HG02938 (cell line): ENCODE measurements around the gene MLANA.
"Not testable (repeated sequence)": the region's sequence is repeated elsewhere in the genome, so short reads cannot be mapped to it uniquely, and the experiment has no call there.

Experiments
- ATAC-seq: cut with Tn5 transposase; IDR thresholded peaks from one replicate; pipeline ENCODE4 v1.9.1; 2021; ENCODE audit warnings: mild to moderate bottlenecking, moderate library complexity; ENCODE audit not compliant: unreplicated experiment

MLANA gene

DNA sequence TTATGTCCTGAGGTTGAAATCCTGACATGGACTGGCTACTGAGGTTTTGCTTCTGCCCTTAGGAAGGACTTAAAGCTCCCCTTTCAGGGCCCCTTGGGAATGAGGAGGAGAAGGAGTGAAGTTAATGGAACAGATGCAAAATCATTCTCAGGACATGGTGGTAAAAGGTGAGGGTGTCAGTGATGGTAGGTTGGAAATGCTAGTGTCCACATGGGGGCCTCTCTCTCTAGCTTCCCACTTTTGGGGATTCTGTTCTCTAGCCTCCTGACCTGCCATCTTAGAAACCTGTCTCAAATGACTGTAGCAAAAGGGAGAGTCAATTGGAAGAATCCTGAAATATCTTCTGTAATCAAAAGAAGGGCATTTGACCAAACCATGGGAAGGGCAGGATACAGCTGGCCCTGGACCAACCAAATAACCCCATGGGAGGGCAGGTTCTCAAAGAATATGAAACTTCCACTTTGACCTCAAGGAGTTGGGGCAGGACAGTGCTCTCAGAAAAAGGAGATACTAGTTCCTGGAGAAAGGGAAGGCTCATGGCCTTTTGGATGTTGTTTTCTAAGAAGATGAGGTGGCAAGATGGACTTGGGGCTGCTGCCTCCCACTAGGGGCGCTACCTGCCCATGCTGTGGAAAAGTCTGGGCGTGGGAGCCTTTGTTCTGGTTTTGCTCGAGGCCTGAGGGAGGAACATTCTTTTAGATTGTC, 21.2 kb upstream of the MLANA start:
- ATAC-seq = no peak

DNA sequence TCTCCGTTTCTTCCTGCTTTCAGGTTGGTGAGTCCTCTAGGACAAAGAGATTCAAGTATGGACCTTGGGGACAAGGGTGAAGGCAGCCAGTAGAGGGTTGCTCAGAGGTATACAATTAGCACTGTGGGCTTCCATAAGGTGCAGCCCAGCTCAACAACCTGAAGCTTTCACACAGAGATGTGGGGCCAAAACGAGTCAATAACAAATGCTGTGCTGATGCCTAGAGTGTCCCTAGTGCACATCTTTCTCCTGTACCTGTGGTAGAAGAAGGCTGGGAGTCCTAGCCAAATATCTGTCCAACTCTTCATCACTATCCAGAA, 20.7 kb upstream of the MLANA start:
- ATAC-seq = no peak

DNA sequence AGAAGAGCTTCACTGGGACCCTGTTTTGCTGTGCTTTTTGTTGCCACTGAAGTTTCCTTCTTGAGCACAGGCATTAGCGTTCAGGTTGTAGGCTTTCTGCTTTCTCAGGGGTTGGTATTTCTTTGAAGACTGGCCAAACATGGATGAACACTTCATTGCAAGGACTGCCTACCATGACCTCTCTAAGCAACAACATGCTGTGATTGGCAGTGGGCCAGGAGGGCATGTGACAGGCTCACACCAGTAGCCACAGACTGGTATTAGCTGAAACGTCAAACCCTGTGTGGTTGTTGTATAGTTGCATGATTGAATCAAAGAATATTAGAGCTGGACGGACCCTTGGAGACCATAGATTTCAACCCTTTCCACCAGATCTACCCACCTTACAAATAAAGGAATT, 20.0 kb upstream of the MLANA start:
- ATAC-seq = no peak

DNA sequence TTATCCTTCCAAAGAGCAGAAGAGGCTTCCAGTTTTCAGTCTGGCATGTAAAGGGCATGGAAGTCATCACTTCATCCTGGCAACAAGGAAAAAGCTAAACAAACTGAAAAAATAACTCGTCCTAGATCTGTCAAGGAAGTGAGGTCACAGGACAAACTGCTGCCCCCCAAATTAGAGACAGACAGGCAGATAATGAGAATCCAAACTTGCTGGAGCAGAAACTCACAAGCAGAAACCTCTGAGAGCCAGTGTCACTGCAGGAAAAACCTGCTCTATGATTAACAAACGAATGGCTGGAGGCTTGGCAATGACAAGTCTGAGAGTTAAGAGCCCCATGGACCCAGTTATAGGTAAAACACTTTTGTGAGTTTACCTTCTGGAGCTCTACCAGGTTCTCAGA, 18.9 kb upstream of the MLANA start:
- no peak for ATAC-seq

DNA sequence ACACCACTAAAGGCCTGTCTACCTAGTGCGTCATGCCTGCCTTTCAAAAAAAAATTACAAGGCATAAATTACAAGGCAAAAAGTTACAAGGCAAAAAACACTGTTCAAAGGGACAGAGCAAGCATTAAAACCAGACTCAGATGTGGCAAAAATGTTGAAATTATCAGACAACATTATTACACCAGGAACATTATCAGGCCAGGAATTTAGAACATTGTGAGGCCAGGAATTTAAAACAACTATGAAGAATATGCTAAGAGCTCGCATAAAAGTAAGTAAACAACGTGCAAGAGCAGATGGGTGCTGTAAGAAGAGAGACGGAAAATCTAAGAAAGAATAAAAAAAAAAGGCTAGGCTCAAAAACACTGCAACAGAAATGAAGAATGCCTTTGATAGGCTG, 18.2 kb upstream of the MLANA start:
- ATAC-seq = no peak

DNA sequence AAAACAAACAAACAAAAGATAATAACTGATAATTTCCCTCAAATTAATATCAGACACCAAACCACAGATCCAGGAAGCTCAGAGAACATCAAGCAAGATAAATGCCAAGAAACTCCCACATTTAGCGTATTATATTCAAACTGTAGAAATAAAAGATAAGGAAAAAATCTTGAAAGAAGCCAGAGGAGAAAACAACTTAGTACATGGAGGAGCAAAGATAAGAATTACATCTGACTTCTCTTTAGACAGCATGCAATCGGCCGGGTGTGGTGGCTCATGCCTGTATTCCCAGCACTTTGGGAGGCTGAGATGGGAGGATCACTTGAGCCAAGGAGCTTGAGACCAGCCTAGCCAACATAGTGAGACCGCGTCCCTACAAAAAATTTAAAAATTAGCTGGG, 17.2 kb upstream of the MLANA start:
- ATAC-seq = no peak

DNA sequence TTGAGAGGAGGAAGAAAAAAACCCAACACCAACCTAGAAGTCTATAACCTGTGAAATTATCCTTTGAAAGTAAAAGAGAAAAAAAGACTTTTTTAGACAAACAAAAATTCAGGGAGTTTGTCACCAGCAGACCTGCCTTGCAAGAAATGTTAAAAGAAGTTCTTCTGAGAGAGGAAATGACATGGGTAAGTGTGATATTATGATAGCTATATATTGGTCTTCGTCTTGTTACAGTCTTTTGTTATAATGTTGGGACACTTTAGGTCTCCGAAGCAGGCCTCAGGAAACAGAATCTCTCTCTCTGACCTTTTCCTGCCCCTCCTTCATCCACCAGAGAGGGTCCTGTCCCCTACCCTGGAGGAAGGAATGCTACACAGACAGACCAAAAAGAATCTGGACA, 16.6 kb upstream of the MLANA start:
- ATAC-seq = no peak

DNA sequence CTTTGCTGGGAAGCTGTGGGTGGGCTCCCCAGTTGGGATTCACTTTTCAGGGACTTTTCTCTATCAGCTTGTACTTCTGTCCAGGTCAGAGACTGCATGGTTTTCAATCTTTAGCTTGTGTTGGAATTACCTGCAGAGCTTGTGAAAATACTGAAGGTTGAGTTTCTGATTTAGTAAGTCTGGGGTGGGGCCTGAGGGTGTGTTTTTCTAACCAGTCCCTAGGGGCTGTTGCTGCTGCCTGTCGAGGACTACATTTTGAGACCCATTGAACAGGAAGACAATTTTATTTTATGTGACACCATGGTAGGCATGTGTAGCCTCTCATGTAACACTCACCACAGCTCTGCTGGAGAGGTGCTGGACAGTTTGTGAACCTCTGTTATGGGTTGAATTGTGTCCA, 14.7 kb upstream of the MLANA start:
- peak; percentile 61 for ATAC-seq

DNA sequence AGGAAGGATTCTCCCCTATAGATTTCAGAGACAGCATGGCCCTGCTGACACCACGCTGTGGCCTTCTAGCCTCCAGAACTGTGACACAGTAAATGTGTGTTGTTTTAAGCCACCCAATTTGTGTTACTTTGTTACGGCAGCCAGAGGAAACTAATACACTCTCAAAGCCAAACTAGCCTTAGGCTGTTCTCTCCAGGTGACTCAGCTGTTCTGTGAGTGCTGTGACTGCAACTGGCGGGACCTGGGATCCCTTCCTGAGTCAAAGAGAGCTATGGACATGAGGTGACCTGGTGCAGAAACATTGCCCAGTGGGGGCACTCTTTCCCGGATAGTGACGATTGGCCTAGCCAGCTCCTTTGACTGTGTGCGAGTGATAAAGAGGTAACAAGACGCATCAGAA, 14.0 kb upstream of the MLANA start:
- ATAC-seq = no peak

DNA sequence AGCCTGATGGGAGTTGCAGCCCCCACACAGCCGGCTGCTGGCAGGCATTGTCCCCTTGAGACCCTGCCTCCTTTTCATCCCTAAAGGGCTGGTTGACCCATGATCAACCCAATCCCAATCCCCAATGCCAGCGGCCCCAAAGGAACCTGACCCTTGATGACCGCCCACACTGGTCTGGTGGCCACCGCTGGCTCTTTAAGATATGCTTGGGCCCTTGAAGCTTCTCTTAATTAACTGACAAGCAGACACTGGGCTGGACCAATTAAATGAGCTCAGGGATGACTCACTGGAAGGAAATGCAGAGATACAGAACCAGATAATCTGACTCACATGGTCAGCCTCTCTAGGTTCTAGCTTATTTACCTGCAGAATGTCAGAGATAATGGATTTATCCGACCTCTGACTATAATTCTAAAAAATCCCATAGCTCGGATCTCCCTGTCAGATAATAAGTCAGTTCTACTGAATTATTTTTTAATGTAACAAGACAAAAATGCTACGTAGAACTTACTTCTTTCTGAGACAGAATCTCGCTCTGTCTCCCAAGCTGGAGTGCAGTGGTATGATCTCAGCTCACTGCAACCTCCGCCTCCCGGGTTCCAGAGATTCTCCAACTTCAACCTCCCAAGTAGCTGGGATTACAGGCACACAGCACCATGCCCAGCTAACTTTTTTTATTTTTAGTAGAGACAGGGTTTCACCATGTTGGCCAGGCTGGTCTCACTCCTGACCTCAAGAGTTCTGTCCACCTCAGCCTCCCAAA, 11.1 kb upstream of the MLANA start:
- no peak for ATAC-seq

DNA sequence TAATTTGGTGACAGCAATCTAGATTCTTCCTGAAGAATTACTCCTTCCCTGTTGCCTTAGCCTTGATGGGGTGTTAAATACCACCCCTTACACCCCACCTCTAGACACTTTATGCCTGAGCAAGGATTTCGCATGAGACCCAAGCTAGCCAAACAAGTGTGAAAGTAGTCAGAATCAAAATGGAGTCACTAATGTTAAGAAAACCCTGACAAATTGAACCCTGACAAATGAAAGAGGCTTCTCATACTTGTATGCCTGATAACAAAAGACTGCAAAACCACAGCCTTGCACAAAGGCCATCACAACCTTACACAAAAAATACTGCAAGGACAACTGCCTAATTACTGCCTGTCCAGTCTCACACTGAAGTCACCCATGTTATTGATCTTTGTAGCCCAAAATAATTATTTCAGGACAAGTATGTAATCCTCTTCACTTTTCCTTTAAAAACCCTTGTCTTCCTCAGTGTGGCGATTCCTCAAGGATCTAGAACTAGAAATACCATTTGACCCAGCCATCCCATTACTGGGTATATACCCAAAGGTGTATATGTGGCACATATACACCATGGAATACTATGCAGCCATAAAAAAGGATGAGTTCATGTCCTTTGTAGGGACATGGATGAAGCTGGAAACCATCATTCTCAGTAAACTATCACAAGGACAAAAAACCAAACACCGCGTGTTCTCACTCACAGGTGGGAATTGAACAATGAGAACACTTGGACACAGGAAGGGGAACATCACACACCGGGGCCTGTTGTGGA, 8.3 kb upstream of the MLANA start:
- not testable (repeated sequence) for ATAC-seq

DNA sequence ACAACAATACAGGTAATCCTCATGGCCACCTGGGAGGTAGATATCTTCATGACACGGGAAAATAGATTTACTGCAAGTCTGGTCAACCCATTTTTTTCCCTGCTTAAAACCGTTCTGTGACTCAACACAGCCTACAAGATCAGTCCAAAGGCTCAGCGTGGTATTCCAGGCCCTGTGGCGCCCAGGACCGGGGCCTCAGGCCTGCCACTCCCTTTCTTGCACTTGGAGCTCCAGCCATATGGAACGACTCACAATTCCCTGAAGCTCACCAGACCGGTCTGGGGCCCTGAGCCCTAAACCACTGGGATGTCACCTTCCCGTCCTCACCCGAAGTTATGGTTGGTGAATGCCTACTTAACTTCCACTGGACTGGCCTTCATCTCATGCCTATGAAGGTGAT, 6.5 kb upstream of the MLANA start:
- no peak for ATAC-seq

DNA sequence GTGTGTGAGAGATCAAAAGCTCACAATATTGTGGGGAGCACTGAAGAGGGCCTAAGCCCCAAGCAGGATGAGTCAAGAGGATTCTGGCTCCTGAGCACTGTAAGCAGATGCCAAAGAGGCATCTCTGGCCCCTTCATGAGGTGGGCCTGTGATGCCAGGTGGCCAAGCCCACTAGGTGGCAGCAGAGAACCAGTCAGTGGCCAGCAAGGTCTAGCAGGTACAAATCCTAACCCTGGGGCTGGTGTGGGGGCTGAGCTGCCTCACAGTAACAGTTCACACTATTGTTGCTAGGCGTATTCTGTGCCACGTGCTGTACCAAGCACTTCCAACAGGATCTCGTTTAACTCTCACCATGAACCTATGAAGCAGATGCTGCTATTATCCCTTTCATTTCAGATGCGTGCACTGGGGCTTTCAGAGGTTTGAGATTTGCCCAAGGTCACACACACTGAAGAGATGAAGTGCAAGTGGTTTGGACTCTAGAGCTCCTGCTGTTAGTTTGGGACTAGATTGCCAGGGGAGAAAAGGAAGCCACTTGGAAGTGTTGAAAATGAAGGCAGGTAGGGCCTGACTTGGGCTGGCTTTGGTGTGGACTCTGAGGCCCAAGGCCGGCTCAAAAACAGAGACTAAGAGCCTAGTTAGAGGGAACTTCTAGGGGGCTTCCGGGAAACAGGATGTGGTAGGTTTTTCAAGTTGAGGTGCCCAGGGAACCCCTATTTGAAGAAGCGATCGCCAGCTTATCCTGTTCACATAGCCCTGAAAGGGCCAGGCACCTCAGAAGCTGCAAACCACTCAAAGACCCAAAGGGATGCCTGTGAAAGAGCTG, 4.4 kb upstream of the MLANA start:
- peak; percentile 91 for ATAC-seq

DNA sequence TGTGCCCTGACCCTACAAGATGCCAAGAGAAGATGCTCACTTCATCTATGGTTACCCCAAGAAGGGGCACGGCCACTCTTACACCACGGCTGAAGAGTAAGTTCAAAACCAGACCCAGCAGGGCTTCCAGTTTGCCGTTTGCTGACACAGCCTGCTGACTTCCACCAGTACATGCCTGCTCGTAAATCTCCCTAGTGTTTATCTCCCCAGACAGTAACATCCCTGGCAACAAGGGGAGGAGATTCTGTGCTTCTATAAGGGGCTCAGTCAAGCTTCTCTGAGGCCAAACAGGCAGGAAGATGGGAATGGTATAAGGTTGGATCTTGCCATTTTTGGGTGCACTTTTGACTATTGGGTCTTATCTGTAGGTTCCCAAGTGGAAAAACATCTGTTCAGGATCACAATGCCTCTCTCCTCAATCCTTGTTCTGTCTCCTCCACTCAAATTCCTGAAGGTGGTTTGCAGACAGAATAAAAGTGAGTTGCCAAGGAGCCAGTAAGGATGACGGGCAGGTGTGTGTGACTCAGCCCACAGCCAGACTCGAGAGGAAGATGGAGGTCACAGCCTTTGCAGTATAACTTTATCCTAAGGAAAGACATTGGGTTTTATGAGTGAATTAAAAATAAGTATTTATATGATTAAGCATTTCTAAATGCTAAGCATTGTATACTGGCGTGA, 1.9 kb downstream of the MLANA start:
- ATAC-seq = no peak

DNA sequence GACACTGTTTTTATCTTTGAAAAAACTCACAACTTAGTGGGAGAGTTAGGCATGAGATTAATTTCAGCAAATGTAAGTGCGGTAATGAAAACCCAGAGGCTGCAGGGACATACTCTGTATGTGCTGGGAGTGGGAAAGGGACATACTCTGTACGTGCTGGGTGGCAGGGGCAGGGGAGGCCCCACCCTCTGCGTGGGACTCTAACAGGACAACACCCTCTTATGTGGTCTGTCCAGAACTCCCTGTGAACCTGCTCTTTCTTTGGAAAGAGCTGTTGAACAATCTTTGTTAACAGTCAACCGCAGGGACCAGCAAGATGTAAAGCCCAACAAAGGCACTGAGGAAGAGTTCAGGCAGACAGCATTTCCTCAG, 2.4 kb downstream of the MLANA start:
- ATAC-seq = no peak

DNA sequence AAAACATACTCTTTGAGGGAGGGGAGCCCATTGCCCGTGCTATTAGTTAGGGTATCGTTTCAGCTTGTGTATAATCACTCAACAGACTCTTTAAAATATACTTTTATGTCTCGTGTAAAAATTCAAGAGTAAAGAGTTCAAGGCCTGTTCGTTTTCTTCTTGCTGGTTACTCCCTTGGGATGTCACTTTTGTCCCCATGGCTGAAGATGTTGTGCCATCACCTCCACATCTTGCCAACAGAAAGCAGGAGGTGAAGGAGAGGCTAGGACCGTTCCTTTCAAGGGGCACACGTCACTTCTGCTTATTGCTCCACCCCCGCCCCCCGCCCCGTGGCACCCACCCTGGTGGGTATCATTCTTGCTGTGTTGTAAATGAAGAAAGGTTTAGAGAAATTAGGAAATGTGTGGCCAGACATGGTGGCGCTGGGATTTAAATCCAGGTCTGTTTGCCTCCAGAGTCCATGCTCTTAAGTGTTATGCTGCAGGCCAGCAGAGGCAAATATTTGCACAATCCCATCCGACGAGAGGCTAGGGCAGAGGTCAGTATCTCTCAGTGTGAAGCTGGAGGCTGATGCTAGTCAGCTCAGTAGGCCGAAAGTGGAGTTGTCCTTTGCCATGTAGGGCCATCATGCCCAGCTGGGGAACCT, 3.0 kb downstream of the MLANA start:
- ATAC-seq = no peak

DNA sequence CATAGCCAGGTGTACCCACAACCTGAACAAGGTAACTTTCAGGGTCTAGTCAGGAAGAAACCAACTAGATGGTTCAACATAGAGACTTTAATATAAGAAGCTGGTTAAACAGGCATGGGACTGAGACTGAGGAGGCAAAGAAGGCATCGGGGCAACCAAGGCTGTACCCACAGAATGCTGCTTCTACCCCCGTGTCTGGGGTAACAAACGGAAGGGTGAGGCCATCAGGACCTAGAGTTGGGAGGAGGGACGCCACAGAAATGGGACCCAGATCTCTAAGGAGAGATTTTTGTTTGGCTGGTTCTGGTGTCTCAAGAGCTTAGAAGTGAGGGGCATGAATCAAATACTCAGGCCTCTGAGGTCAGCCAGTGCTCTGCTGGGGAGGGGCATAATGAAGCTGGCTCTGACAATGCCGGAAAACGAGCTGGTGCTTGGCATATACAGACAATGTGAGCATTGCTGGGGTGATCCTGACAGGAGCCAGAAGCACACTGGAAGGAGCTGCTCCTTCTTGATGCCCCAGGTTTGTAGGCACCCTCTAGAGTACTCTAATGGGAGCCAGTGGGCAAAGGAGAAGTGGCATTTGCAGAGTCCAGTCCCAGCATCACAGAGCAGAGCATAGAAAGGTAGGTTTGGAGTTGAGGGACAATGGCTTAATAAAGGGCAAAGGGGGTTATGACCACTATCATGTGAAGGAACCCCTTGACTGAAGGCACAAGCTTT, 3.7 kb downstream of the MLANA start:
- no peak for ATAC-seq

DNA sequence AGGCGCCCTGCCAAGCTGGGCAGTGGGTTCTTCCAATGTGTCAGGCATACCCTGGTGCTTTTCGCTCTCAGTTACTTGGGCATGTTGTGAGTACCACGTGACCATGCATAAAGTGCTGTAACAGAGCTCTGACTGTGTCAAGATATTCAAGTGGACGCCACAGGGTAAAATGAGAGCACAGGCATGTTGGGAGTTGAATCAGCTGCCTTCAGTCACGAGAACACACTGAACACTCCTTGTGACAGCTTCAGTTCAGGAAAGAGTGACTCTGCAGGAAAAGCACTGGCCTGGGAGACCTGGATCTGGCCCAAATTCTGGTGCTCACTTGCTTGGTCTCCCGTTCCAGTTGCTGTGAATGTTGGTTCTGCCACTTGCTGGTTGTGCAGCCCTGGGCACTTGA, 5.1 kb downstream of the MLANA start:
- no peak for ATAC-seq

DNA sequence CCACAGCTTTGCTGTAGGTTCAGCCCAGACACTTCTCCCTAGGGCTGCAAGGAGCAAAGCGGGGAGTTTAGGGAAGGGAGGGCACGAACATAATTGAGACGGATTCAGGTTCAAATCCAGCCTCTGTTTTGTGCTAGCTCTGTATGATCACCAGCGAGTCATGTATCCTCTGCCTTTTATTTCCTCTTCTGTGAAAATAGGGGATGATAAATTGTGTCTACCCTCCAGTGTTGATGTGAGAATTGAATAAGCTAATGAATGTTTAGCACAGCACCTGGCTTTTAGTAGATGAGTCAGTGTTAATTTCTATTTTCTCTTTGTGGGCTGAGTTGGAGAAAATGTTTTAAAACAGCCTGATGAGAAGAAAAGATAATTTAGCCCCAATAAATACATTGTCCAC, 6.2 kb downstream of the MLANA start:
- no peak for ATAC-seq

DNA sequence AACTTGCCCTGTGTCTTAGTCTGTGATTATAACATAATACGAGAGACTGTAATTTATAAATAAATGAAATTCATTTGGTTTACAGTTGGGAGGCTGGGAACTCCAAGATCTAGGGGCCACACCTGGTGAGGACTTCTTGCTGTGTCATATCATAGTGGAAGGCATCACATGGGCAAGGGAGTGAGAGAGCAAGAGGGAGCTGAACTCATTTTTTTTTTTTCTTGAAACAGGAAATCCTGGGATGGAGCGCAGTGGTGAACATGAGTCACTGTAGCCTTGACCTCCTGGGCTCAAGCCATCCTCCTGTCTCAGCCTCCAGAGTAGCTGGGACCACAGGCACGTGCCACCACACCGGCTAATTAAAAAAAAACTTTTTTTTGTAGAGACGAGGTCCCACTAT, 7.2 kb downstream of the MLANA start:
- no peak for ATAC-seq
